ENCODE results near the gene CBLB. TPM values are rescaled to one million over a fixed set of nuclear protein-coding genes. Genes with fewer than 3 reads are reported as not detected.

CBLB gene
- total and polyA plus RNA-seq, 2 of the 4 experiments (the other 2 are of a cell fraction) = 10.1 to 20.1 TPM

GRCh38 chr3:105863608-105864007, 5.2 kb downstream of the CBLB start:
- H2BK120ac ChIP-seq (ENCODE audit: low read depth, low read length) = no peak overlapping the region
- H3K56ac ChIP-seq (ENCODE audit: extremely low read depth, insufficient read depth, low read length) = no peak overlapping the region
- no peaks in the 10 kb centered on the region for H3K27me3 ChIP-seq (ENCODE audit: control insufficient read depth, insufficient read depth, low read length)
- no CpG with 5 or more reads among the region's 1 CpG for WGBS, 2 experiments (ENCODE audit: extremely low coverage in 2 of 2, insufficient read length in 1 of 2)
- TF ChIP-seq RCOR1 (IDR thresholded peaks at IDR 0.05; ENCODE audit: insufficient replicate concordance, low read length) (no peak), MAFK (IDR thresholded peaks at IDR 0.05; ENCODE audit: low read depth, low read length) (peak; percentile 61), USF2 (IDR thresholded peaks at IDR 0.05; ENCODE audit: low read depth, low read length) (no peak), POLR2A (IDR thresholded peaks at IDR 0.05; ENCODE audit: low read depth, low read length) (no peak), RAD21 (IDR thresholded peaks at IDR 0.05; ENCODE audit: low read length) (no peak)
- no peak overlapping the region for H2BK5ac ChIP-seq (ENCODE audit: low read depth, low read length, poor library complexity, severe bottlenecking)
- H3K9me3 ChIP-seq (ENCODE audit: control insufficient read depth, insufficient read depth, low read length) = no peaks in the 10 kb centered on the region
- no peak overlapping the region for H2AK9ac ChIP-seq (replicated peaks; ENCODE audit: low read depth, low read length, poor library complexity)
- no peak overlapping the region for H3K4me2 ChIP-seq (ENCODE audit: low read depth, low read length)
- no peak overlapping the region for H2AFZ ChIP-seq (replicated peaks; ENCODE audit: low read length, poor library complexity)
- no peak overlapping the region for H3K14ac ChIP-seq (replicated peaks; ENCODE audit: low read depth, low read length)
- no peak overlapping the region for H2AK5ac ChIP-seq (ENCODE audit: low read depth, low read length)
- 0 out of 2 replicates have a peak, but pooled peaks cover 7% of the 10 kb centered on the region for H4K20me1 ChIP-seq (ENCODE audit: insufficient read depth, low read length)
- peaks cover 2% of the 10 kb centered on the region; the same call in 1 of the 2 replicates for H3K36me3 ChIP-seq (ENCODE audit: control insufficient read depth, insufficient read depth, low read length)
- intact Hi-C loops (cut with micrococcal nuclease) (loop anchor here (10.0 kb wide), 2 partner anchors 289 to 1201 kb away; no protein-coding TSS in a partner anchor), in situ Hi-C loops (cut with MboI; ENCODE audit: low sequenced_read_pairs) (no loop called here), dilution Hi-C loops (cut with HindIII; ENCODE audit: low sequenced_read_pairs, unreplicated experiment) (no loop called here)
- H3K18ac ChIP-seq (ENCODE audit: low read depth, low read length) = no peak overlapping the region
- no peak overlapping the region for H3K4me3 ChIP-seq (ENCODE audit: insufficient read depth, low read depth, low read length)
- H4K8ac ChIP-seq (ENCODE audit: low read depth in 2 of 2, low read length in 2 of 2) = no peak overlapping the region
- no TSS peak for BruUV-seq (replicated peaks)
- no peak overlapping the region for H2BK15ac ChIP-seq (ENCODE audit: low read depth, low read length)
- peaks cover 22 to 50% of the 10 kb centered on the region in 2 experiments for H3K79me1 ChIP-seq (ENCODE audit: low read depth in 1 of 2, low read length in 2 of 2)
- peaks cover 2% of the 10 kb centered on the region; the same call in 1 of the 2 replicates for H3K4me1 ChIP-seq (ENCODE audit: control insufficient read depth, insufficient read depth, low read length)
- H4K91ac ChIP-seq (ENCODE audit: insufficient read depth, low read depth, low read length) = no peak overlapping the region
- no peak overlapping the region for H4K5ac ChIP-seq (ENCODE audit: low read depth, low read length)
- ChIA-PET CTCF (no interaction called here), POLR2A (ENCODE audit: unreplicated experiment) (no interaction called here)
- ATAC-seq (ENCODE audit: low read depth) = no peak
- DNase-seq = no peak
- H3K9me1 ChIP-seq (ENCODE audit: insufficient read depth, low read length) = peaks cover 2% of the 10 kb centered on the region; the same call in 1 of the 2 replicates
- H3K23ac ChIP-seq (ENCODE audit: low read depth, low read length) = no peak overlapping the region
- H3K27ac ChIP-seq (ENCODE audit: insufficient read depth, low read length) = no peak overlapping the region
- H3K9ac ChIP-seq (ENCODE audit: low read depth, low read length) = no peak overlapping the region
- no peak overlapping the region for H2BK20ac ChIP-seq (ENCODE audit: low read depth, low read length)
- H3K4ac ChIP-seq (ENCODE audit: low read depth, low read length) = no peak overlapping the region
